ENCODE results near the gene RAB8B. TPM values are rescaled to one million over a fixed set of nuclear protein-coding genes. Genes with fewer than 3 reads are reported as not detected.

The RAB8B gene
- total RNA-seq, 4 donors from 2014 or later = 7.2 to 33.4 (median 14.3) TPM

DNA sequence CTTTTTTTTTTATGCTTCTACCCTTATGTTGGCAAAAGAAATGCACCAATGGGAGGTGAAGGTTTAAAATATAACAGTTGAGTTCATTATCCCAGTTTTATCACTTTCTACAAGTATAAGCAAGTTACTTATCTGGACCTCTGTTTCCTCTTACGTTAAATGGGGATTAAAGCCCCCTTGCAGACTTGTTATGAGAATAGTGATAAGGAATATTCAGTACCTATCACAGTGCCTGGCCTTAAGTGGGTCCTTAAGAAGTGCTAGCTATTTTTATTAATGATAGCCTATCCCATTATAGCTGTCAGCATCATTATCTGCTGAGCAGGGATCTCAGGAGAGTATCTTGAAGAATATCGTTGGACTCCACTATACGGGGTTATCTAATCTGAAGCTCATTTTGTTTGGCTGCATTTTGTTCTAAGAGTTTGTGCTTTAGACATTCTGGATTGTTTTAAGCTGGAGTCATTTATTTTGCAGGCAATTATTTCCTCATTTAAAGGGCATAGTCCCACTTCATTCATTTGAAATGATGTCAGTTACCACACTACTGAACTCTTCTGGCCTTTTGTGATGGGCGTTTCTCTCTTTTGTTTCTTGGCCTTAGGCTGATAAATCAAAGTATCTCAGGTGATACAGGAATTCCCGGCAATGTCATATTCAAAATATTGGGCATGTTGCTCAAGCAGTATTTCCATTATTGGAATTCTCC lies 28.8 kb downstream of the RAB8B start:
- H3K36me3 ChIP-seq = no peaks in the 10 kb centered on the region
- DNase-seq (no peak), ATAC-seq (peak in 1 of 2 donors; percentile 42)
- intact Hi-C loops (cut with DNase I; ENCODE audit: low total_unique reads) (no loop called here), in situ Hi-C loops (cut with MboI; ENCODE audit: low sequenced_read_pairs in 4 of 4) (no loop called here)
- H3K4me3 ChIP-seq = no peak overlapping the region
- no peak overlapping the region for H3K27ac ChIP-seq
- H3K27me3 ChIP-seq = no peaks in the 10 kb centered on the region
- H3K9me3 ChIP-seq = no peaks in the 10 kb centered on the region
- peaks cover 13 to 21% of the 10 kb centered on the region in 2 donors for H3K4me1 ChIP-seq
- no peak for TF ChIP-seq POLR2A (IDR thresholded peaks at IDR 0.05)
- TF ChIP-seq, protein P1, sequence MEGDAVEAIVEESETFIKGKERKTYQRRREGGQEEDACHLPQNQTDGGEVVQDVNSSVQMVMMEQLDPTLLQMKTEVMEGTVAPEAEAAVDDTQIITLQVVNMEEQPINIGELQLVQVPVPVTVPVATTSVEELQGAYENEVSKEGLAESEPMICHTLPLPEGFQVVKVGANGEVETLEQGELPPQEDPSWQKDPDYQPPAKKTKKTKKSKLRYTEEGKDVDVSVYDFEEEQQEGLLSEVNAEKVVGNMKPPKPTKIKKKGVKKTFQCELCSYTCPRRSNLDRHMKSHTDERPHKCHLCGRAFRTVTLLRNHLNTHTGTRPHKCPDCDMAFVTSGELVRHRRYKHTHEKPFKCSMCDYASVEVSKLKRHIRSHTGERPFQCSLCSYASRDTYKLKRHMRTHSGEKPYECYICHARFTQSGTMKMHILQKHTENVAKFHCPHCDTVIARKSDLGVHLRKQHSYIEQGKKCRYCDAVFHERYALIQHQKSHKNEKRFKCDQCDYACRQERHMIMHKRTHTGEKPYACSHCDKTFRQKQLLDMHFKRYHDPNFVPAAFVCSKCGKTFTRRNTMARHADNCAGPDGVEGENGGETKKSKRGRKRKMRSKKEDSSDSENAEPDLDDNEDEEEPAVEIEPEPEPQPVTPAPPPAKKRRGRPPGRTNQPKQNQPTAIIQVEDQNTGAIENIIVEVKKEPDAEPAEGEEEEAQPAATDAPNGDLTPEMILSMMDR (IDR thresholded peaks at IDR 0.05 in 4 of 5, conservative IDR thresholded peaks at IDR 0.05 in 1 of 5) = no peak

DNA sequence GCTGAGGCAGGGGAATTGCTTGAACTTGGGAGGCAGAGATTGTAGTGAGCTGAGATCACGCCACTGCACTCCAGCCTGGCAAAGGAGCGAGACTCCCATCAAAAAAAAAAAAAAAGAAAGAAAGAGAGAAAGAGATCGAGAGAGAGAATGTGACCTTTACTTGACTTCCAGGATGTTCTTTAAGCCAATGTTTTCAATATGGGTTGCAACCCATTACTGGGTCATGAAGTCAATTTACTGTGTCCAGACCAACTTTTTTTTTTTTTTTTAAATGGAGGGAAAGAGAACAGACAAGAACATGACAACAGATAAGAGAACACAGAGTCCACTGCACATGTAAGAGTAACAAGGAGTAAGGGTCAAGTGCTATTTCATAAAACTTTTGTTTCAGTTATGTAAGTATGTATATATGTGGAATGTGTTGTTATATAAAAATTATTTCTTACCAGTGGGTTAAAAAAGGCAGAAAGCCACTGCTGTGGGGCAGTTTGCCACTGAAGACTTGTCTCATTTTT lies 29.8 kb downstream of the RAB8B start:
- Histone ChIP-seq H3K4me3 (no peak overlapping the region), H3K9me3 (no peaks in the 10 kb centered on the region), H3K4me1 (peaks cover 13 to 21% of the 10 kb centered on the region in 2 donors), H3K27me3 (no peaks in the 10 kb centered on the region), H3K36me3 (no peaks in the 10 kb centered on the region), H3K27ac (no peak overlapping the region)
- no peak for ATAC-seq
- no peak for DNase-seq
- intact Hi-C loops (cut with DNase I; ENCODE audit: low total_unique reads) = no loop called here
- in situ Hi-C loops (cut with MboI; ENCODE audit: low sequenced_read_pairs in 4 of 4) = no loop called here
- TF ChIP-seq, protein P1 (IDR thresholded peaks at IDR 0.05 in 4 of 5, conservative IDR thresholded peaks at IDR 0.05 in 1 of 5) = no peak
- TF ChIP-seq POLR2A (IDR thresholded peaks at IDR 0.05) = no peak

DNA sequence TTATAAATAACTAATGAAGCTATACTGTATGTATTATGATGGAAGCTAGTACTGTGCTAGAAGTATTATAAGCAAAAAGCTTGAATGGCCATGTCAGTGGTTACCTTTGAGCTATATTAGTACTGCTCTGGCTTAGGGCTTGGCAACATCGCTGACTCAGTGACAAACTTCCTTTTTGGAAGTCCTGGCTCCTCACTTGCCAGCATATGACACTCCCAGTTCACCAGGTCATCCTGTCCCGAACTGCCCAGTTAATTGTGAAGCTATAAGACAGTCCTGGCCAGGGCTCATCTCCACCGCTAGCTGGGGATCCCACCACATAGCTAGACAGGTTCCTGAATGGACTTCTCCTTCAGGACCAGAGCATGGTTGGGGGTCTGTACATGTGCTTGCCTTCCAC lies 31.9 kb downstream of the RAB8B start:
- no peaks in the 10 kb centered on the region for H3K36me3 ChIP-seq
- ATAC-seq (peak; percentile 94 to 96), DNase-seq (peak; percentile 59 to 66)
- peak overlapping the region in 2 of 4 donors; percentile 23 to 51 for H3K27ac ChIP-seq
- H3K9me3 ChIP-seq = no peaks in the 10 kb centered on the region
- H3K27me3 ChIP-seq = no peaks in the 10 kb centered on the region
- in situ Hi-C loops (cut with MboI; ENCODE audit: low sequenced_read_pairs in 4 of 4) (no loop called here), intact Hi-C loops (cut with DNase I; ENCODE audit: low total_unique reads) (no loop called here)
- TF ChIP-seq, protein P1 (IDR thresholded peaks at IDR 0.05 in 4 of 5, conservative IDR thresholded peaks at IDR 0.05 in 1 of 5) = no peak
- no peak for TF ChIP-seq POLR2A (IDR thresholded peaks at IDR 0.05)
- H3K4me1 ChIP-seq = peaks cover 13 to 21% of the 10 kb centered on the region in 2 donors
- H3K4me3 ChIP-seq = no peak overlapping the region

DNA sequence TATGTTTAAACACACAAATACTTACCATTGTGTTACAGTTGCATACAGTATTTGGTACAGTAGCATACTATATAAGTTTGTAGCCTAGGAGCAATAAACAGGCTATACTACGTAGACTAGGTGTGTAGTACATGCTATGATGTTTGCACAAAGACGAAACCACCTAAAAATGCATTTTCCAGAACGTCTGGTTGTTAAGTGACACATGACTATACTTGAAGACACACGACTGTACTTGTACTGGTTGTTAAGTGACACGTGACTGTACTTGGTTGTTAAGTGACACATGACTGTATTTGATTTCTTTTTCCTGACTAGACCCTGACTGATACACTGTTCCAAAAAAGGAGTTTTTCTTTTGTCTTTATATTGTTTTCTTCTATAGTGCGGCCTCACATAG lies 34.1 kb downstream of the RAB8B start:
- Histone ChIP-seq H3K4me3 (no peak overlapping the region), H3K27ac (no peak overlapping the region), H3K27me3 (no peaks in the 10 kb centered on the region), H3K36me3 (no peaks in the 10 kb centered on the region), H3K9me3 (no peaks in the 10 kb centered on the region), H3K4me1 (peaks cover 13 to 20% of the 10 kb centered on the region in 2 donors)
- DNase-seq (no peak), ATAC-seq (no peak)
- in situ Hi-C loops (cut with MboI; ENCODE audit: low sequenced_read_pairs in 4 of 4) = no loop called here
- TF ChIP-seq, protein P1 (IDR thresholded peaks at IDR 0.05 in 4 of 5, conservative IDR thresholded peaks at IDR 0.05 in 1 of 5) = no peak
- no peak for TF ChIP-seq POLR2A (IDR thresholded peaks at IDR 0.05)
- intact Hi-C loops (cut with DNase I; ENCODE audit: low total_unique reads) = no loop called here
